NB4 (cell line): ENCODE results near the gene ARL16.

ENCODE experiments used
- CTCF ChIP-seq: IDR thresholded peaks from one replicate; pipeline ENCODE4 v1.5.1; 2012; ENCODE audit warnings: low read depth, low read length
- MAX ChIP-seq: IDR thresholded peaks from 2 replicates; pipeline ENCODE4 v1.6.1; 2011; ENCODE audit warnings: low read depth, low read length

GRCh38 chr17:81651692-81652091 is 31.9 kb downstream of the ARL16 start:
- TF ChIP-seq MAX (no peak), CTCF (no peak)
